ENCODE data around the gene KLF6. TPM values are rescaled to one million over a fixed set of nuclear protein-coding genes. Genes with fewer than 3 reads are reported as not detected.

Gene KLF6
- total RNA-seq, 1 experiment from 2014 or later = 94.5 TPM

DNA sequence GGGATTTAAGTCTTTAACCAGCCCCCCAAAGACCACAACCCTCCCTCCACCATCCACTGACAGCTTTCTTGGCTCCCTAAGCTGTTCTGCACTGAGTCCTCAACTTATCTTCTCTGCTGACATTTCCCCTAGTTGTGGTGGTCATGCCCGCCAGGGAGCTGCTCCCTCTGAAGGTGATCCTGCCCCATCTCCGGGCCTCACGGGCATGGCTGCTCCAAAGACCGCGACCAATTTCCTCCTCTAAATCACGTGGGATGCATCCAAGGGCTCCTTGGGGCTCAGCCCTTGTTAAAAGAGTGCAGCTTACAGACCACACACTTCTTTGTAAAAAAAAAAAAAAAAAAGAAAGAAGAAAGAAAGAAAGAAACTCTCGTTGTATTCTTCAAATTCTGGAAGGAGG, 27.1 kb upstream of the KLF6 start:
- Histone ChIP-seq H3F3A (ENCODE audit: low read length, unreplicated experiment) (peaks cover under 1% of the 10 kb centered on the region), H3K9me2 (replicated peaks; ENCODE audit: low read length) (no peaks in the 10 kb centered on the region), H3K9me3 (ENCODE audit: low read length) (no peaks in the 10 kb centered on the region), H3K4me2 (ENCODE audit: low read length) (no peak overlapping the region), H3K4me1 (ENCODE audit: insufficient read depth, low read length) (peaks cover 55% of the 10 kb centered on the region), H3K9ac (ENCODE audit: low read length) (peak overlapping the region; percentile 99; the same call in 1 of the 2 replicates), H3K27me3 (ENCODE audit: low read length) (no peaks in the 10 kb centered on the region), H2AFZ (ENCODE audit: low read length) (no peak overlapping the region), H3K4me3 (ENCODE audit: low read length) (no peak overlapping the region), H3K27ac (ENCODE audit: low read length) (peak overlapping the region; percentile 100), H3K36me3 (ENCODE audit: low read depth, low read length) (no peaks in the 10 kb centered on the region), H4K20me1 (ENCODE audit: low read length) (no peaks in the 10 kb centered on the region), H3K79me2 (ENCODE audit: low read length) (peaks cover 6% of the 10 kb centered on the region; the same call in 1 of the 2 replicates)
- ChIA-PET POLR2A (ENCODE audit: unreplicated experiment) (no interaction called here), CTCF (no interaction called here)
- TF ChIP-seq, protein P1, sequence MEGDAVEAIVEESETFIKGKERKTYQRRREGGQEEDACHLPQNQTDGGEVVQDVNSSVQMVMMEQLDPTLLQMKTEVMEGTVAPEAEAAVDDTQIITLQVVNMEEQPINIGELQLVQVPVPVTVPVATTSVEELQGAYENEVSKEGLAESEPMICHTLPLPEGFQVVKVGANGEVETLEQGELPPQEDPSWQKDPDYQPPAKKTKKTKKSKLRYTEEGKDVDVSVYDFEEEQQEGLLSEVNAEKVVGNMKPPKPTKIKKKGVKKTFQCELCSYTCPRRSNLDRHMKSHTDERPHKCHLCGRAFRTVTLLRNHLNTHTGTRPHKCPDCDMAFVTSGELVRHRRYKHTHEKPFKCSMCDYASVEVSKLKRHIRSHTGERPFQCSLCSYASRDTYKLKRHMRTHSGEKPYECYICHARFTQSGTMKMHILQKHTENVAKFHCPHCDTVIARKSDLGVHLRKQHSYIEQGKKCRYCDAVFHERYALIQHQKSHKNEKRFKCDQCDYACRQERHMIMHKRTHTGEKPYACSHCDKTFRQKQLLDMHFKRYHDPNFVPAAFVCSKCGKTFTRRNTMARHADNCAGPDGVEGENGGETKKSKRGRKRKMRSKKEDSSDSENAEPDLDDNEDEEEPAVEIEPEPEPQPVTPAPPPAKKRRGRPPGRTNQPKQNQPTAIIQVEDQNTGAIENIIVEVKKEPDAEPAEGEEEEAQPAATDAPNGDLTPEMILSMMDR (conservative IDR thresholded peaks at IDR 0.05; ENCODE audit: low read depth, low read length) = no peak
- TF ChIP-seq EZH2 (IDR thresholded peaks at IDR 0.05; ENCODE audit: low read length, unreplicated experiment) (no peak), EZH2phosphoT487 (IDR thresholded peaks at IDR 0.05; ENCODE audit: borderline replicate concordance, low read length) (no peak)
- DNase-seq = no peak
- ATAC-seq = no peak
- BruUV-seq (replicated peaks) = no TSS peak
- intact Hi-C loops (cut with micrococcal nuclease) = no loop called here

DNA sequence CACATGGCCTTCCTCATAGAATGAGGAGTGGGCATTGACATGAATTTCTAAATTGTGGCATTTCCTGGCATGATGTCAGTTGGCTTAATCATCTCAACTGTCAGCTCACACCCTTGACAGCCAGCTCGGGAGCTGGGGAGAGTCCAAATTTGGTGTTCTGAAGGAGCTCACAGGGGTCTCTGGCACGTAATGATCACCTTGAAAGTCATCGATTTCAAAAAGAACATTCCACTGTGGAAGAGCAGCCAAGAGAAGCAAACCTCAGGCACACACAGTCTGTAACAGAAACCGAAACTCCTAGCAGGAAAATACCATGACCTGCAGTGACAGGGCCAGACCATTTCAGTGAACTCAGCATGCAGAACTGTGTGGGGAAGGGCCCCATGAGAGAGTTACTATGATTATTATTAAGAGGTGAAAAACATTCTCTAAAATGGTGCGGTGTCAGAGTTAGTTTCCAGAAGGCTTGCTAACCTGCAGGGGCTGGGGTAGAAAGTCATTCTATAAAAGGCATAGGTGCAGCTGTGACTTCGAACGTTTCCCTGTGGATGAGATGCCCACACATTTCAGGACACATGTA, 26.4 kb upstream of the KLF6 start:
- POLR2A ChIA-PET (ENCODE audit: unreplicated experiment) = interaction anchor here (0.6 kb wide), 1 partner anchor 135 kb away, joined by 4 read pairs; no protein-coding TSS in a partner anchor
- no TSS peak for BruUV-seq (replicated peaks)

More for the DNA sequence above, 26.4 kb upstream of the KLF6 start:
- TF ChIP-seq, protein P1 (conservative IDR thresholded peaks at IDR 0.05; ENCODE audit: low read depth, low read length) = no peak
- no peak for TF ChIP-seq EZH2phosphoT487 (IDR thresholded peaks at IDR 0.05; ENCODE audit: borderline replicate concordance, low read length)
- TF ChIP-seq EZH2 (IDR thresholded peaks at IDR 0.05; ENCODE audit: low read length, unreplicated experiment) = no peak
- H3K4me2 ChIP-seq (ENCODE audit: low read length) = peak overlapping the region; percentile 67
- DNase-seq (peak; percentile 50), ATAC-seq (no peak)
- peak overlapping the region; percentile 100 for H3K27ac ChIP-seq (ENCODE audit: low read length)
- no peaks in the 10 kb centered on the region for H3K9me3 ChIP-seq (ENCODE audit: low read length)
- no peak overlapping the region for H2AFZ ChIP-seq (ENCODE audit: low read length)
- peak overlapping the region; percentile 99 for H3K9ac ChIP-seq (ENCODE audit: low read length)
- H3F3A ChIP-seq (ENCODE audit: low read length, unreplicated experiment) = peaks cover 3% of the 10 kb centered on the region
- no peaks in the 10 kb centered on the region for H4K20me1 ChIP-seq (ENCODE audit: low read length)
- H3K4me1 ChIP-seq (ENCODE audit: insufficient read depth, low read length) = peaks cover 60% of the 10 kb centered on the region
- intact Hi-C loops (cut with micrococcal nuclease) = loop anchor here (2.0 kb wide), 1 partner anchor 17 kb away; no protein-coding TSS in a partner anchor
- H3K79me2 ChIP-seq (ENCODE audit: low read length) = peaks cover 6% of the 10 kb centered on the region; the same call in 1 of the 2 replicates
- H3K4me3 ChIP-seq (ENCODE audit: low read length) = no peak overlapping the region
- no peaks in the 10 kb centered on the region for H3K27me3 ChIP-seq (ENCODE audit: low read length)
- H3K9me2 ChIP-seq (replicated peaks; ENCODE audit: low read length) = no peaks in the 10 kb centered on the region
- no peaks in the 10 kb centered on the region for H3K36me3 ChIP-seq (ENCODE audit: low read depth, low read length)
- CTCF ChIA-PET = no interaction called here

Data from PC-3 (cell line).